T-helper 1 cell treated with Interleukin-12 subunit alpha and Interleukin-12 subunit beta and Interleukin-4 antibody, amounts not matched to agents 30 μg/mL and 1 μg/mL, for 36 hours (primary cell): ENCODE measurements around the gene SLC5A10.

Source experiments
- H3K27ac Mint-ChIP-seq: one replicate; pipeline ENCODE4 v1.8.0; 2021; ENCODE audit warnings: mild to moderate bottlenecking, mixed read lengths
- H3K27me3 Mint-ChIP-seq: one replicate; pipeline ENCODE4 v1.8.0; 2021; ENCODE audit warnings: low read depth, mixed read lengths
- H3K36me3 Mint-ChIP-seq: one replicate; pipeline ENCODE4 v1.8.0; 2021; ENCODE audit warnings: low read depth, mixed read lengths
- H3K4me1 Mint-ChIP-seq: one replicate; pipeline ENCODE4 v1.8.0; 2021; ENCODE audit warnings: low read depth, mixed read lengths
- H3K4me3 Mint-ChIP-seq: one replicate; pipeline ENCODE4 v1.8.0; 2021; ENCODE audit warnings: mild to moderate bottlenecking, moderate library complexity, mixed read lengths
- H3K9me3 Mint-ChIP-seq: one replicate; pipeline ENCODE4 v1.8.0; 2021; ENCODE audit warnings: mixed read lengths

Gene SLC5A10

DNA sequence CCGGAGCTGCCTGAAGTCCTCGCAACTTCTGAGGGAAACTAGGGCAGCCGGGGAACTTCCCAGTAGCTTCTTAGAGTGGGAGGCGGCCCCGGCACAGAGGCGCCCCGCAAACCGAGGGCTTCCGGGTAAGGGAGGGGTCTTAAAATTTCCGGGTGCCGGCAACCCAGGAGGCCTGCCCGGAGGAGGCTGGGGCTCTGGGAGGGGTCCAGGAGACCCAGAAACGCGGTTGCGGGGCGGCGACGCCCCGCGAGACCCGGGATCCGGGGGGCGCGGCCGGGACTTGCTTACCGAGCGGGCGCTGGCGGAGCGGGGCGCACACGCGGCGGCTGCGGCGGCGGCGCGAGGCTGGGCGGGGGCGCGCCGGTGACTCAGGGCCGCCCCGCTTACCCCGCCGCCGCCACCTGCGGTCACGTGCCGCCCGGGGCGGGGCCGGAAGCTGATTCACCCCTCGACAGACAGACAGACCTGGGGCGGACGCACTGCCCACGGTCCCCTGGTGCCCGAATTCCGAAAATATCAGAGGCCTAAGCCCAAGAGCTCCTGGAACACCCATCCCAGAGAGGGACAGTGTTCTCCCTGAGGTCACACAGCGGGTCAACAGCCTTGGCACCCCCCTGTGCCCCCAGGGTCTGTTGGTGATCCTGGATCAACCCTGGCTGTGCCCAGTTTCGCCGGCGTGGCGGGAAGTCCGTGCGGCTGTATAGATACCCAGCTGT lies 52.6 kb downstream of the SLC5A10 start, which contains the start of gene FAM83G:
TSS of gene FAM83G (minus strand) at position 344 of the 716 bp plus-strand sequence. CDS start 723 bp downstream, outside the sequence.
- Mint-ChIP-seq H3K27ac (peak within 1 kb of the TSS; percentile 83), H3K4me1 (peaks cover 16% of the 10 kb centered on the region), H3K4me3 (peak within 1 kb of the TSS; percentile 85), H3K36me3 (peaks cover 5% of the 10 kb centered on the region), H3K9me3 (no peaks in the 10 kb centered on the region), H3K27me3 (peaks cover 13% of the 10 kb centered on the region)

DNA sequence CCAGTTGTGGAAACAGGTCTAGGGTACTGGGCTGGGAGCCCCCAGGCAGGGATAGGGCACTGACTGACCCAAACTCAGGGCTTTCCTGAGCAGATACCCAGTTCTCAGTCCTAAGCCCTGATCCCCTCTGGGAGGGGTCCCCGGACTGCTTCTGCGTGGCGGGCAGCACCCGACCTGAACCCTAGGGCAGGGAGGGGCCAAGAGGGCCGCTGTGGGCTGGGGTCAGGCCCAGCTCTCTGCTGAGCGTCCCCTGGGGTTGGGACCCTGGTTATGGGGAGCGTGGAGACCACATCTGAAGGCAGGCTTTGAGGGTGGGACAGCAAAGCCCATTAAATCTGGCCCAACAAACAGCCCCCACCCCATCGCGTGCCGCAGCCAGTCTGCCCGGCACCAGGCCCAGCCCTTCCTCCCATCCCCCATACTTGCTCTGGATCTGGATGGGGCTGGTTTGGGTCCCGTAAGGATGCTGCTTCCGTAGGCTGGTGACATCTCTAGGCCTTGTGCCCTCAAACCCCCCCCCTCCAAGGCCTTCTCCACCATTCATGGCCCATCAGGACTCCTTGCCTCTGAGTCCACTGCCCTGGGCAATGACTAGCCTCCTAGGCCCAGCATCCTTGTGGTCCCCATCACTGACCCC lies 53.3 kb downstream of the SLC5A10 start:
- Mint-ChIP-seq H3K4me1 (peaks cover 16% of the 10 kb centered on the region), H3K4me3 (peak overlapping the region; percentile 58), H3K27ac (peak overlapping the region; percentile 36), H3K9me3 (no peaks in the 10 kb centered on the region), H3K36me3 (peaks cover 5% of the 10 kb centered on the region), H3K27me3 (peaks cover 13% of the 10 kb centered on the region)

DNA sequence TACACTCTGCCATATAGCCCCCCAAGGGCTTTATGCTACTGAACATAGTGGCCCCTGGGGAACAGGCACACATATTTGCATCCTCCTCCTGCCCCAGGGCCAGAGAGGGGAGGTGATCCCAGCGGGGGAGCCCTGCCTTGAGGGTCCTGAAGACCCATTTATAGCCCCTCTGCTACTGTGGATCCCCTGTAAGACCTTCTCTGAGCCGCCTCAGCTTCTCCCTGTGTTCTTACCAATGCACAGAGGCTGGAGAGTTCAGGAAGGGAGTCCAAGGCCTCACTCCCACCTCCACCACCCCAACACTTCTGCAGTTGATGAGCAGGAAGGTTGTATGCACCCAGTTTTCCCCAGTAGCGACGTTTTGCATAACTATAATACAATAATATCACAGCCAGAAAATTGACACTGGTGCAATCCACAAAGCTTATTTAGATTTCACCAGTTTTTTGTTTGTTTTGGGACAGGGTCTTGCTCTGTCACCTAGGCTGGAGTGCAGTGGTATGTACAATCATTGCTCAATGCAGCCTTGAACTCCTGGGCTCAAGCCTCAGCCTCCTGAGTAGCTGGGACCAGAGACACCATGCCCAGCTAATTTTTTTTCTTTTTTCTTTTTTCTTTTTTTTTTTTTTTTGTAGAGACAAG lies 53.9 kb downstream of the SLC5A10 start:
- H3K4me1 Mint-ChIP-seq, result peaks cover 16% of the 10 kb centered on the region
- peak overlapping the region; percentile 1 for H3K27ac Mint-ChIP-seq
- peak overlapping the region; percentile 34 for H3K4me3 Mint-ChIP-seq
- H3K9me3 Mint-ChIP-seq, result no peaks in the 10 kb centered on the region
- H3K36me3 Mint-ChIP-seq, result peaks cover 5% of the 10 kb centered on the region
- peaks cover 13% of the 10 kb centered on the region for H3K27me3 Mint-ChIP-seq

DNA sequence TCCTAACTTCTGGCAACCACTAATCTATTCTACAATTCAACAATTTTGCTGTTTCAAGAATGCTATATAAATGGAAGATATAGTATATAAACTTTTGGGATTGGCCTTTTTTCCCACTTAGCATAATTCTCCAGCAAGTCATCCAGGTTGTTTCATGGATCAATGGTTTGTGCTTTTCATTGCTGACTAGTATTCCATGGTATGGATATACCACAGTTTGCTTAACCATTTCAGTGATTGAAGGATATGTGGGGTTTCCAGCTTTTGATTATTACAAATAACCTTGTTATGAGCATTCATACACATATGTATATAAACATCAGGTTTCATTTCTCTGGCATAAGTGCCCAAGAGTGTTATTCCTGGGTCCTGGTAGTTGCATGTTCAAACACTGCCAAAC lies 54.7 kb downstream of the SLC5A10 start:
- Mint-ChIP-seq H3K27me3 (peaks cover 13% of the 10 kb centered on the region), H3K4me3 (no peak overlapping the region), H3K27ac (peak overlapping the region; percentile 26), H3K9me3 (no peaks in the 10 kb centered on the region), H3K36me3 (peaks cover 5% of the 10 kb centered on the region), H3K4me1 (peaks cover 13% of the 10 kb centered on the region)

DNA sequence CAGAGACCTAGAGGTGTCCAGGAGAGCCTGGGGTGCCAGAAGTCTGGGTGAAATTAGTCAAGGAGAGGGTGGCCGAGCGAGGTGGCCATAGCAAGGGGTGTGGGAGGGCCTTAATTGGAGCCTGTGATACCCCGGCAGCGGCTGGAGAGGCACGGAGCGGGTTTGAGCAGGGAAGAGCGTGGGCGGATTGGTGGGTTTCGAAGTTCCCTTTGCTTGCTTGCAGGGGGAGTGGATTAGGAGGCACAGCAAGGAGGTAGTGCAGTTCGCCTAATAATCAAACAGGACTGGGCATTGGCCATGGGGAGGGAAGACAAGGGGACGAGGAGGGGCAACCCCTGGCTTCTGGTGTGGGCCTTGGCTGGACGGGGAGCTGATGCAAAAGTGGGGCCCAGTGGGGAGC lies 58.0 kb downstream of the SLC5A10 start:
- H3K9me3 Mint-ChIP-seq, result no peaks in the 10 kb centered on the region
- H3K27me3 Mint-ChIP-seq, result peaks cover 13% of the 10 kb centered on the region
- H3K27ac Mint-ChIP-seq, result no peak overlapping the region
- H3K4me3 Mint-ChIP-seq, result no peak overlapping the region
- H3K36me3 Mint-ChIP-seq, result no peaks in the 10 kb centered on the region
- no peaks in the 10 kb centered on the region for H3K4me1 Mint-ChIP-seq

DNA sequence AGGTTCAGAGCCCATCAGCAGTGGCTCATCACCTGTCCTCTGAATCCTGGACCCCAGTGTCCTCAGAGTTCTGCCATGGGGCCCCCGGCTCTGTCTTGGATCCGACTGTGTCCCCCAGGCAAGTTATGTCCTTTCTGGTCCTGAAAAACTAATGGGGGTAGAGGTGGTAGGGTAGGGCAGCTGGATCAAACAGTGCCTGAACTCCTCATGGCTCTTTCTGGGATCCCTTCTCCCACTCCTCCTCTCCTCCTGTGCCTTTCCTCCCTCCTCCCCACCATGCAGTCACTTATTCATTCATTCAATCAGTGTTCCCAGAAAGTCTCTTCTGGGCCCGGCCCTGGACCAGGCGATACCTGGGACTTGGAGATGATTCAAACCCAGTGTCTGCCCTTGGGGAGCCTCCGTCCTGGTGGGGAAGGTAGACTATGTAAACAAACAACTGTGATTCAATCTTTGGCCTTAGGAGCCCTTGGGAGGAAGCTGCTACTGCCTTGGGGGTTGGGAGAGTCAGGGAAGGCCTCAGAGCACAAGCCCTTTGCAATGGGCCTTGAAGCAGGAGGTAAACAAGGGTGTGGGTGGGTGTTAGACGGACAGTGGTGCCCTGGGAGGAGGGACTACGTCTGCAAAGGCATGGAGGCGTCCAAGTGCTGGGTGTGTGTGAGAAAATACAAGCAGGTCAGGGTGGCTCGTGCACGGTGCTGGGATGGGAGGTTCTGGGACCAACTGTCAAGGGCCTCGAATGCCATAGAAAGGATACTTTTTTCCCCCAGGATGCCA lies 59.0 kb downstream of the SLC5A10 start:
- peak overlapping the region; percentile 36 for H3K27ac Mint-ChIP-seq
- no peaks in the 10 kb centered on the region for H3K4me1 Mint-ChIP-seq
- H3K9me3 Mint-ChIP-seq, result no peaks in the 10 kb centered on the region
- H3K4me3 Mint-ChIP-seq, result no peak overlapping the region
- no peaks in the 10 kb centered on the region for H3K36me3 Mint-ChIP-seq
- H3K27me3 Mint-ChIP-seq, result peaks cover 13% of the 10 kb centered on the region

DNA sequence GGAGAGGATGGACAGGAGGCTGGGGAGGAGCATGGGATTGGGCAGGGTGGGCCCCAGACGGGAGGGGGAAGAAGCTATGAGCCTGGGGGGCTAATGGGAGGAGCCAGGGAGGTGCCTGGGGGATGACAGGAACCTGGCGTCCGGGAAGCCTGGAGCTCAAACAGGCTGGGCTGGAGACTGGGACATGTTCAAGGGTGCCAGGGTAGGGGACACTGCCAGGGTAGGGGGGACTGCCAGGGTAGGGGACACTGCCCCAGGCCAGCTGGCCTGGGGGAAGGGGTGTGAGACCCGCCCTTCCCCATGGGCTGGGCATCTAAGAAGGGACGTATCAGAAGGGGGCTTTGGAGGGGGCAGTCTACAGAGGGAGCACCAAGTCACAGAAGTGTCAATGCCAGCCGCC lies 59.6 kb downstream of the SLC5A10 start:
- H3K36me3 Mint-ChIP-seq, result no peaks in the 10 kb centered on the region
- peak overlapping the region; percentile 36 for H3K27ac Mint-ChIP-seq
- no peak overlapping the region for H3K4me3 Mint-ChIP-seq

DNA sequence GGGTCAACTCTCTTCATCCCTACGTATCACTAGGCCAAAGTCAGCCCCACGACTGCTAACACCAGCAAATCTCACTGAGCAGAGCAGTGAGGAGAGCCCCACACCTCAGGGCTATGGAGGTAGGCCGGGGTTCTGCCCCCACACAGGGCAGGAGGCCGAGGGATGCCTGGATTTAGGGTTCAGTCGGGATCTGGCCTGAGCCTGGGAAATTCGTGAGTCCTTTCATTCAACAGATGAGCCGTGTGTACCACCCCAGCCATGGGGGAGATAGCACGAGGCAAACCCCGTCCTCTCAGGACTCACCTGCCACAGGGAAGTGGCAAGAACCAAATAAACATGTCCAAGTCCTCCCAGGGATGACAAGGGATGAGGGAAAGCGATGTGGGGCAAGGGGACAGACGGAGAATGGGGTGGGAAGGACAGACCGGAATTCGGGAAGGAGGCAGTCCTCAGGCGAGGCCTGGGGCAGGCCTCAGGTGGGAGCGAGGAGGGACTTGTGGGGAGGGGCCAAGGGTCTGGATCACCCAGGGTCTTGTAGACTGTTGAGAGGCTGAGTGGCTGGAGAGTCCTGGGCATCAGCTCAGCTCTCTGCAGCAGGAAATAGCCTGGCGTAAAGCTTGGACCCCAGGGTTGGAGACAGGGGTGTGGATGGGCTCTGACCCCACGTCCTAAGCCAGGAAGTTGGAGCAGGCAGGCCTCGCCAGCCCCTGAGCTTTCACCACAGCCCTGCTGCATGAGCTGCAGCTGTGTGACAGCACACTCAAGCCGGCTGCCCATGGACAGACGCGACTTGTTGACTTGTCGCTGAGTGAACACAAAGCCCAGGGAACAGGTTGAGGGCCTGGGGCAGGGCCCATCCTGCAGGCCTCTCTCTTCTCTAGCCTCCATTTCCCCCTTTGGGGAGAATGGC lies 60.5 kb downstream of the SLC5A10 start:
- H3K36me3 Mint-ChIP-seq, result no peaks in the 10 kb centered on the region
- peaks cover 6% of the 10 kb centered on the region for H3K27me3 Mint-ChIP-seq
- H3K4me3 Mint-ChIP-seq, result no peak overlapping the region
- peak overlapping the region; percentile 36 for H3K27ac Mint-ChIP-seq
- H3K4me1 Mint-ChIP-seq, result no peaks in the 10 kb centered on the region
- H3K9me3 Mint-ChIP-seq, result no peaks in the 10 kb centered on the region

More for the DNA sequence above, 59.6 kb downstream of the SLC5A10 start:
- Mint-ChIP-seq H3K27me3 (peaks cover 13% of the 10 kb centered on the region), H3K9me3 (no peaks in the 10 kb centered on the region), H3K4me1 (no peaks in the 10 kb centered on the region)

DNA sequence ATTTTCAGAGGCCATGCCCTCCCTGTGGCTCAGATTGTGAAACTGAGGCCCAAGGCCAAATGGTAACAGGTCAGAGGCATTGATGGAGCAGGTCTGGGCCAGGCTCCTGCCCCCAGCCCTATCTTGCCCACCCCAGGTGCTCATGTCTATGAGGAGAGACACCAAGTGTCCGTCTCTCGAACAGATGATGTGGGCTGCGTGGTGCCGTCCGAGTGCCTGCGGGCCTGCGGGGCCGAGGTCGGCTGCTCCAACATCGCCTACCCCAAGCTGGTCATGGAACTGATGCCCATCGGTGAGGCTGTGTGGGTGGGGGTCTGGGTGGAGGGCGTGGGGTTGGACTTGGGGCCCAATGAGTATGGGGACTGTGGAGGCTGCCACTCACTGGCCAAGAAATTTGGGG lies 61.3 kb downstream of the SLC5A10 start:
- Mint-ChIP-seq H3K9me3 (no peaks in the 10 kb centered on the region), H3K27ac (no peak overlapping the region), H3K4me1 (no peaks in the 10 kb centered on the region), H3K36me3 (no peaks in the 10 kb centered on the region), H3K4me3 (no peak overlapping the region), H3K27me3 (no peaks in the 10 kb centered on the region)

DNA sequence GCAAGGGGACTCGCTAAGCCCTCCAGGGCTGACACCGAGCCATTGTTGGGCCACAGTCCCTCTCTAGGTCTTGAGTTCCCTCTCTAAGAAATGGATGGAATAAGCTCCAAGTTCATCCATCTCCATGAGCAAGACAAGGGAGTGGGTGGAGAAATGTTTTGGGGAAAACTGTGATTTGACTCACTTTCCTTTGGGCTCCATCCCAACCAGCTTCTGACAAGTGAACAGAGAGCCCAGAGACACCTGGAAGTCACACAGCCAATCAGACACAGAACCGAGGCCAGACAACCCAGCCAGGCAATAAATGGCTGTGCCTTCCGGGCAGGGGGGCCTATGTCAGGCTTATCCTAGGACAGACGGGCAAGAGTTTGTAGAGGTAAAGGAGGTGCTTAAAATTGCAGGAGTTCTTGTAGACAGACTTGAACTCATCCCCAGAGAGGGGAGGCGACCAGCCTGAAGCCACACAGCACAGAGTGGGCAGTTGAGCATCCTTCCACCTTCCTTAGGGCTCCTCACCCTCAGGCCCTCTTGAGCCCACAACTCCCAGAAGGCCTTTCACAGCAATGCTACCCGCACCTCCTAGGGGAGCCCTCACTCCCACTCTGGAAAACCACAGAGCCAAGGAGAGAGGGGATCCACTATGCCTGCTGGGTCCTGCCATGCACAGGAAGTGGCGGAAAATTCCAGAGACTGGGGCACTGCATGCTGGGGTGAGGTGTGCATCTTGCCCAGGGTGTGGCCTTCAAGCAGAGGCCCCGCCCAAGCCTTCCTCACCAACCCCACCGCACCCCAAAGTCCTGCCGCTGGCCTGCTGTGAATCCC lies 62.1 kb downstream of the SLC5A10 start:
- Mint-ChIP-seq H3K27ac (no peak overlapping the region), H3K4me3 (no peak overlapping the region), H3K9me3 (no peaks in the 10 kb centered on the region), H3K27me3 (no peaks in the 10 kb centered on the region), H3K4me1 (no peaks in the 10 kb centered on the region), H3K36me3 (no peaks in the 10 kb centered on the region)

DNA sequence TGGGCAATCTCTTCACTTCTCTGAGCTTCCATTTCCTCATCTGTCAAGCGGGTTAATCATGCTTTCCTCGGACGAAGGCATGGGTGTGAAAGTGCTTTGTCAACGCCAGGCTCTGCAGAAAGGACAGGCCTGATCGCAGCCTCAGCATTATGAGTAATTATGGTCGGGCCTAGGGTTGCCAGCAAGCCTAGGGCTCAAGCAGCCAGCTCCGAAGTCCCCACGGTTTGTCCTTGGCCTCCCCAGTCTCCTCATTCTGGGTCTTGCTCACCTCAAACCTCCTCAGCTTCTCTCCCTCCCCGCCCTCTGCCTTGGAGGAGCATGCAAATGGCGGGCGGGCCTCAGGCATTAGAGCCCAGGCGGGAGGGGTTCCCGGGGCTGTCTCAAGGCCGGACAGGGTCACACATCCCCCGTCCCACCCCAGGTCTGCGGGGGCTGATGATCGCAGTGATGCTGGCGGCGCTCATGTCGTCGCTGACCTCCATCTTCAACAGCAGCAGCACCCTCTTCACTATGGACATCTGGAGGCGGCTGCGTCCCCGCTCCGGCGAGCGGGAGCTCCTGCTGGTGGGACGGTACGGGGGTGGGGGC lies 62.8 kb downstream of the SLC5A10 start:
- Mint-ChIP-seq H3K9me3 (no peaks in the 10 kb centered on the region), H3K36me3 (no peaks in the 10 kb centered on the region), H3K27me3 (no peaks in the 10 kb centered on the region), H3K4me1 (no peaks in the 10 kb centered on the region), H3K27ac (no peak overlapping the region), H3K4me3 (no peak overlapping the region)

DNA sequence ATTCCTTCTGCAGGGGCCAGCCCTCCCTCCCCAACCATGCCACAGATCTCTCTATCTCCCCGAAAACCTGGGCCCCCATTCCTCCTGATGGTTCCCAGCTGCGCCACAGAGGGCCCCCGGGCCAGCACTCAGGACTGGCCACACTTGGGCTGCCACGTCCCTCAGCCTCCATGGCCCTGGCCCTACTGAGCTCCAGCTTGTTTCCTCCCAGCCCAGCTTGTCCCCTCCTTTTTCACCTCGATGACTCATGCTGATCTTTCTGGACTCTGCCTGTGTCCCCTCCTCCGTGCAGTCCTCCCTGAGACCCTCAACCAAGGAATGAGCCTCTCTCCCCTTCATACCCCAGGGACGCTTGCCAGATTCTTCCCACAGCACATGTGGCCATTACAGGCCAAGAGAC lies 63.5 kb downstream of the SLC5A10 start:
- Mint-ChIP-seq H3K27me3 (no peaks in the 10 kb centered on the region), H3K27ac (peak overlapping the region; percentile 18), H3K9me3 (no peaks in the 10 kb centered on the region), H3K36me3 (peaks cover 4% of the 10 kb centered on the region), H3K4me1 (no peaks in the 10 kb centered on the region), H3K4me3 (no peak overlapping the region)

DNA sequence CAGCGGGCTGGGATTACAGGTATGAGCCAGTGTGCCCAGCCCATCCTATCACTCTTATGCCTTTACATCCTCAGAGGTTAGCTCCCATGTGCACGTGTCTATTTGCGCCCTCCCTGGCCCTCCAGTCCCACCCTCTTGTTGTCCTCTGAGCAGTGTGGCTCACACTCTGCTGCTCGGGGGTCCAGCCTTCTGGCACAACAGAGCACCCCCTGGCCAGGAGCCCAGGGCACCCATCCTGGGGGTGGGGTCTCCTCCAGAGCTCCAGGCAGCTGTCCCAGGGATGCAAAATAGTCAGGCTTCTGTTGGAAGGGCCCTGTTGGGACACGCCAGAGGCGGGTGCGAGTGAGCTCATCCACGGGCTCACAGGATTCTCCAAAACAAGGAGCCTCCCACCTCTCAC lies 64.3 kb downstream of the SLC5A10 start:
- no peak overlapping the region for H3K27ac Mint-ChIP-seq
- H3K27me3 Mint-ChIP-seq, result no peaks in the 10 kb centered on the region
- no peaks in the 10 kb centered on the region for H3K9me3 Mint-ChIP-seq
- H3K4me3 Mint-ChIP-seq, result no peak overlapping the region
- H3K36me3 Mint-ChIP-seq, result peaks cover 7% of the 10 kb centered on the region
- H3K4me1 Mint-ChIP-seq, result no peaks in the 10 kb centered on the region
